HL-60 (cell line): ENCODE results near the gene ATXN2.

Experiments used
- GABPA ChIP-seq: IDR thresholded peaks from 2 replicates; pipeline ENCODE4 v1.6.1; 2012; ENCODE audit warnings: low read depth
- POLR2AphosphoS5 ChIP-seq: IDR thresholded peaks from 2 replicates; pipeline ENCODE4 v1.6.1; 2012; ENCODE audit warnings: low read depth
- SPI1 ChIP-seq: IDR thresholded peaks from 2 replicates; pipeline ENCODE4 v1.6.1; 2012; ENCODE audit warnings: low read depth, mild to moderate bottlenecking, borderline replicate concordance
- TF ChIP-seq, protein P1 (sequence below): IDR thresholded peaks from one replicate; pipeline ENCODE4 v1.5.1; 2011; ENCODE audit warnings: low read length, control low read depth, inconsistent platforms; ENCODE audit not compliant: insufficient read depth
- TF ChIP-seq, protein P2 (sequence below): IDR thresholded peaks from 2 replicates; pipeline ENCODE4 v1.6.1; 2012; ENCODE audit warnings: low read depth; ENCODE audit not compliant: insufficient replicate concordance

DNA sequence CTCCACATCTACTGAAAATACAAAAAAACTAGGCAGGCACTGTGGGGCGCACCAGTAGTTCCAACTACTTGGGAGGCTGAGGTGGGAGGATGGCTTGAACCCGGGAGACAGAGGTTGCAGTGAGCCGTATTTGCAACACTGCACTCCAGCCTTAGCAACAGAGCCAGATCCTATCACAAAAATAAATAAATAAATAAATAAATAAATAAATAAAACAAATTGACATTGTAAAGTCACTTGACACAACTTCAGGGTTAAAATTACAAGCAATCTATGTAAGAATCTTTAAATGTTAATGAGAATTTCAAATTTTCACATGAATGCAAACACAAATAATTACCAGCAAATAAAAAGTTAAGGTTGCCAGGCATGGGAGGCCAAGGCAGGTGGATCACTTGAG is 11.1 kb downstream of the ATXN2 start:
- TF ChIP-seq, protein P1, sequence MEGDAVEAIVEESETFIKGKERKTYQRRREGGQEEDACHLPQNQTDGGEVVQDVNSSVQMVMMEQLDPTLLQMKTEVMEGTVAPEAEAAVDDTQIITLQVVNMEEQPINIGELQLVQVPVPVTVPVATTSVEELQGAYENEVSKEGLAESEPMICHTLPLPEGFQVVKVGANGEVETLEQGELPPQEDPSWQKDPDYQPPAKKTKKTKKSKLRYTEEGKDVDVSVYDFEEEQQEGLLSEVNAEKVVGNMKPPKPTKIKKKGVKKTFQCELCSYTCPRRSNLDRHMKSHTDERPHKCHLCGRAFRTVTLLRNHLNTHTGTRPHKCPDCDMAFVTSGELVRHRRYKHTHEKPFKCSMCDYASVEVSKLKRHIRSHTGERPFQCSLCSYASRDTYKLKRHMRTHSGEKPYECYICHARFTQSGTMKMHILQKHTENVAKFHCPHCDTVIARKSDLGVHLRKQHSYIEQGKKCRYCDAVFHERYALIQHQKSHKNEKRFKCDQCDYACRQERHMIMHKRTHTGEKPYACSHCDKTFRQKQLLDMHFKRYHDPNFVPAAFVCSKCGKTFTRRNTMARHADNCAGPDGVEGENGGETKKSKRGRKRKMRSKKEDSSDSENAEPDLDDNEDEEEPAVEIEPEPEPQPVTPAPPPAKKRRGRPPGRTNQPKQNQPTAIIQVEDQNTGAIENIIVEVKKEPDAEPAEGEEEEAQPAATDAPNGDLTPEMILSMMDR = no peak
- TF ChIP-seq, protein P2, sequence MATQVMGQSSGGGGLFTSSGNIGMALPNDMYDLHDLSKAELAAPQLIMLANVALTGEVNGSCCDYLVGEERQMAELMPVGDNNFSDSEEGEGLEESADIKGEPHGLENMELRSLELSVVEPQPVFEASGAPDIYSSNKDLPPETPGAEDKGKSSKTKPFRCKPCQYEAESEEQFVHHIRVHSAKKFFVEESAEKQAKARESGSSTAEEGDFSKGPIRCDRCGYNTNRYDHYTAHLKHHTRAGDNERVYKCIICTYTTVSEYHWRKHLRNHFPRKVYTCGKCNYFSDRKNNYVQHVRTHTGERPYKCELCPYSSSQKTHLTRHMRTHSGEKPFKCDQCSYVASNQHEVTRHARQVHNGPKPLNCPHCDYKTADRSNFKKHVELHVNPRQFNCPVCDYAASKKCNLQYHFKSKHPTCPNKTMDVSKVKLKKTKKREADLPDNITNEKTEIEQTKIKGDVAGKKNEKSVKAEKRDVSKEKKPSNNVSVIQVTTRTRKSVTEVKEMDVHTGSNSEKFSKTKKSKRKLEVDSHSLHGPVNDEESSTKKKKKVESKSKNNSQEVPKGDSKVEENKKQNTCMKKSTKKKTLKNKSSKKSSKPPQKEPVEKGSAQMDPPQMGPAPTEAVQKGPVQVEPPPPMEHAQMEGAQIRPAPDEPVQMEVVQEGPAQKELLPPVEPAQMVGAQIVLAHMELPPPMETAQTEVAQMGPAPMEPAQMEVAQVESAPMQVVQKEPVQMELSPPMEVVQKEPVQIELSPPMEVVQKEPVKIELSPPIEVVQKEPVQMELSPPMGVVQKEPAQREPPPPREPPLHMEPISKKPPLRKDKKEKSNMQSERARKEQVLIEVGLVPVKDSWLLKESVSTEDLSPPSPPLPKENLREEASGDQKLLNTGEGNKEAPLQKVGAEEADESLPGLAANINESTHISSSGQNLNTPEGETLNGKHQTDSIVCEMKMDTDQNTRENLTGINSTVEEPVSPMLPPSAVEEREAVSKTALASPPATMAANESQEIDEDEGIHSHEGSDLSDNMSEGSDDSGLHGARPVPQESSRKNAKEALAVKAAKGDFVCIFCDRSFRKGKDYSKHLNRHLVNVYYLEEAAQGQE = no peak
- no peak for TF ChIP-seq POLR2AphosphoS5
- no peak for TF ChIP-seq GABPA
- TF ChIP-seq SPI1 = no peak
